Pons (tissue), 1 donor: ENCODE measurements around the gene TBC1D3G.
"Not testable (repeated sequence)": the region's sequence is repeated elsewhere in the genome, so short reads cannot be mapped to it uniquely, and the experiment has no call there.

Experiments
- DNase-seq: peaks from one replicate; pipeline ENCODE4 v3.0.0-alpha.2; 2016; ENCODE audit warnings: low spot score

The TBC1D3G gene

GRCh38 chr17:36323584-36323983 lies at the start of gene TBC1D3G:
TBC1D3G (plus strand) TSS chr17:36323884; CDS start chr17:36325412, 1,528 bp downstream.
- not testable (repeated sequence) for DNase-seq

GRCh38 chr17:36283256-36283655 lies 40.4 kb upstream of the TBC1D3G start:
- DNase-seq, result not testable (repeated sequence)

GRCh38 chr17:36284219-36284618 lies 39.5 kb upstream of the TBC1D3G start:
- DNase-seq, result not testable (repeated sequence)

- not testable (repeated sequence) for DNase-seq
These were observed 33.6 kb upstream of the TBC1D3G start for GRCh38 chr17:36289965-36290612.

- DNase-seq, result not testable (repeated sequence)
These were observed 28.5 kb upstream of the TBC1D3G start for GRCh38 chr17:36295161-36295560.

- DNase-seq, result not testable (repeated sequence)
These were observed 7.9 kb upstream of the TBC1D3G start for GRCh38 chr17:36315736-36316135.

GRCh38 chr17:36362496-36362895 lies 38.8 kb downstream of the TBC1D3G start:
- DNase-seq, result not testable (repeated sequence)

- not testable (repeated sequence) for DNase-seq
These were observed 52.3 kb downstream of the TBC1D3G start for GRCh38 chr17:36375938-36376337.
